WTC11 (cell line): Measurements from ENCODE around the gene MCM7. TPM values are rescaled to one million over a fixed set of nuclear protein-coding genes. Genes with fewer than 3 reads are reported as not detected.

Experiments used
- ATAC-seq: fragments of 200-7000 bp; cut with Tn5 transposase; 2 replicates; pipeline ENCODE4 v1.10.0; 2021; ENCODE audit warnings: mild to moderate bottlenecking, moderate library complexity
- CTCF ChIA-PET: fragments of 300-600 bp; sonication (Branson Sonifier 250); formaldehyde crosslinking; loops from one replicate; lab custom pipeline; 2021; ENCODE audit warnings: antibody characterized with exemption; lab: Charles Lee
- POLR2A ChIA-PET: fragments of 350-600 bp; sonication (Branson Sonifier 250); formaldehyde crosslinking; loops from one replicate; lab custom pipeline; 2021; ENCODE audit warnings: antibody characterized with exemption; lab: Charles Lee
- DNase-seq: peaks from one replicate; pipeline ENCODE4 v3.0.0; 2021; ENCODE audit warnings: low spot score
- H3K27ac Mint-ChIP-seq: 2 replicates; pipeline ENCODE4 v1.8.0; 2021; ENCODE audit warnings: mixed read lengths
- H3K27me3 Mint-ChIP-seq: 2 replicates; pipeline ENCODE4 v1.8.0; 2021; ENCODE audit warnings: low read depth, mild to moderate bottlenecking, moderate library complexity, mixed read lengths
- H3K36me3 Mint-ChIP-seq: 2 replicates; pipeline ENCODE4 v1.8.0; 2021; ENCODE audit warnings: mixed read lengths
- H3K4me1 Mint-ChIP-seq: 2 replicates; pipeline ENCODE4 v1.8.0; 2022; ENCODE audit warnings: mixed read lengths
- H3K4me3 Mint-ChIP-seq: 2 replicates; pipeline ENCODE4 v1.8.0; 2021; ENCODE audit warnings: mild to moderate bottlenecking, moderate library complexity, mixed read lengths
- H3K9me3 Mint-ChIP-seq: 2 replicates; pipeline ENCODE4 v1.8.0; 2021; ENCODE audit warnings: mixed read lengths
- AFF4 ChIP-seq: sonication (generic); formaldehyde crosslinking; IDR thresholded peaks from 2 replicates; pipeline ENCODE4 v1.8.1; 2023; ENCODE audit warnings: mild to moderate bottlenecking, missing genetic modification reagents, borderline replicate concordance
- ATF1 ChIP-seq: sonication (generic); formaldehyde crosslinking; IDR thresholded peaks from 2 replicates; pipeline ENCODE4 v1.8.1; 2023; ENCODE audit warnings: mild to moderate bottlenecking, moderate library complexity, missing genetic modification reagents
- CBFB ChIP-seq: sonication (generic); formaldehyde crosslinking; IDR thresholded peaks from 2 replicates; pipeline ENCODE4 v1.8.1; 2022; ENCODE audit warnings: mild to moderate bottlenecking, low read depth, missing genetic modification reagents
- CREM ChIP-seq: sonication (generic); formaldehyde crosslinking; IDR thresholded peaks from 2 replicates; pipeline ENCODE4 v1.8.1; 2022; ENCODE audit warnings: mild to moderate bottlenecking, missing genetic modification reagents, moderate library complexity
- CTCF ChIP-seq: fragments of 200-600 bp; IDR thresholded peaks from 2 replicates; pipeline ENCODE4 v1.8.0; 2022; ENCODE audit warnings: antibody characterized with exemption
- FOXJ3 ChIP-seq: sonication (generic); formaldehyde crosslinking; IDR thresholded peaks from 2 replicates; pipeline ENCODE4 v1.9.0; 2021; ENCODE audit warnings: missing genetic modification reagents, mild to moderate bottlenecking, borderline replicate concordance
- HMGXB4 ChIP-seq: sonication (generic); formaldehyde crosslinking; IDR thresholded peaks from 2 replicates; pipeline ENCODE4 v1.8.1; 2023; ENCODE audit warnings: mild to moderate bottlenecking, moderate library complexity, missing genetic modification reagents
- KAT7 ChIP-seq: sonication (generic); formaldehyde crosslinking; IDR thresholded peaks from 2 replicates; pipeline ENCODE4 v1.8.1; 2023; ENCODE audit warnings: missing genetic modification reagents, mild to moderate bottlenecking, borderline replicate concordance
- MAX ChIP-seq: sonication (generic); formaldehyde crosslinking; IDR thresholded peaks from 2 replicates; pipeline ENCODE4 v1.8.0; 2022; ENCODE audit warnings: mild to moderate bottlenecking, missing genetic modification reagents
- MXD4 ChIP-seq: fragments of 250-450 bp; sonication (Bioruptor Pico); IDR thresholded peaks from 2 replicates; pipeline ENCODE4 v1.8.0; 2021; ENCODE audit warnings: mild to moderate bottlenecking, moderate library complexity, borderline replicate concordance
- OVOL2 ChIP-seq: fragments of 250-450 bp; sonication (Bioruptor Pico); IDR thresholded peaks from 2 replicates; pipeline ENCODE4 v1.9.0; 2021; ENCODE audit warnings: mild to moderate bottlenecking, borderline replicate concordance
- RELA ChIP-seq: sonication (generic); formaldehyde crosslinking; IDR thresholded peaks from 2 replicates; pipeline ENCODE4 v1.8.1; 2022; ENCODE audit warnings: missing genetic modification reagents, mild to moderate bottlenecking, borderline replicate concordance
- SP1 ChIP-seq: sonication (generic); formaldehyde crosslinking; conservative IDR thresholded peaks from 2 replicates; pipeline ENCODE4 v1.8.1; 2022; ENCODE audit warnings: missing genetic modification reagents
- STAT6 ChIP-seq: sonication (generic); formaldehyde crosslinking; conservative IDR thresholded peaks from 2 replicates; pipeline ENCODE4 v1.8.1; 2023; ENCODE audit warnings: mild to moderate bottlenecking, low read depth, missing genetic modification reagents, moderate library complexity
- ZBTB43 ChIP-seq: sonication (generic); formaldehyde crosslinking; IDR thresholded peaks from 2 replicates; pipeline ENCODE4 v1.8.1; 2023; ENCODE audit warnings: mild to moderate bottlenecking, missing genetic modification reagents
- ZMAT4 ChIP-seq: fragments of 250-450 bp; sonication (Bioruptor Pico); IDR thresholded peaks from 2 replicates; pipeline ENCODE4 v1.9.0; 2021; ENCODE audit warnings: mild to moderate bottlenecking
- ZNF219 ChIP-seq: sonication (generic); formaldehyde crosslinking; IDR thresholded peaks from 2 replicates; pipeline ENCODE4 v1.8.0; 2023; ENCODE audit warnings: missing genetic modification reagents, mild to moderate bottlenecking, borderline replicate concordance
- ZNF263 ChIP-seq: sonication (generic); formaldehyde crosslinking; IDR thresholded peaks from 2 replicates; pipeline ENCODE4 v1.8.1; 2022; ENCODE audit warnings: low read depth, mild to moderate bottlenecking, moderate library complexity, missing genetic modification reagents
- ZNF512 ChIP-seq: sonication (generic); formaldehyde crosslinking; IDR thresholded peaks from 2 replicates; pipeline ENCODE4 v1.8.1; 2022; ENCODE audit warnings: missing genetic modification reagents, borderline replicate concordance
- ZSCAN18 ChIP-seq: fragments of 250-450 bp; sonication (Bioruptor Pico); IDR thresholded peaks from 2 replicates; pipeline ENCODE4 v2.1.2; 2022; ENCODE audit warnings: mild to moderate bottlenecking, moderate library complexity
- total RNA-seq: library from RNA; stranded (reverse); gene quantifications from 3 replicates; pipeline ENCODE4 v1.2.3, GENCODE V29; 2021

MCM7 gene
- total RNA-seq, 1 experiment from 2014 or later = 351 TPM

GRCh38 chr7:100119970-100120732, 19.0 kb upstream of the MCM7 start:
- H3K4me1 Mint-ChIP-seq = peaks cover 18% of the 10 kb centered on the region
- peaks cover 2% of the 10 kb centered on the region; the same call in 1 of the 2 replicates for H3K36me3 Mint-ChIP-seq
- peak; percentile 65 for ATAC-seq
- CTCF ChIA-PET = interaction anchor here (1.6 kb wide), 1 partner anchor 11 kb away, joined by 8 read pairs; no protein-coding TSS in a partner anchor
- H3K9me3 Mint-ChIP-seq = no peaks in the 10 kb centered on the region
- H3K4me3 Mint-ChIP-seq = peak overlapping the region; percentile 98
- POLR2A ChIA-PET = interaction anchor here (1.8 kb wide), 1 partner anchor 18 kb away, joined by 9 read pairs; the partner anchor contains the start of genes AP4M1 and MCM7
- peak overlapping the region; percentile 96 for H3K27ac Mint-ChIP-seq
- H3K27me3 Mint-ChIP-seq = no peaks in the 10 kb centered on the region
- DNase-seq = peak; percentile 65
- TF ChIP-seq ZNF219 (CRISPR knock-in tag) = no peak
- TF ChIP-seq MAX = no peak; the same call in 1 of the 2 replicates
- TF ChIP-seq ATF1 (CRISPR knock-in tag) = peak; percentile 32; the same call in 1 of the 2 replicates
- no peak for TF ChIP-seq ZSCAN18 (CRISPR knock-in tag)
- no peak for TF ChIP-seq CBFB (CRISPR knock-in tag)
- no peak for TF ChIP-seq ZMAT4 (CRISPR knock-in tag)
- no peak for TF ChIP-seq CTCF
- no peak for TF ChIP-seq RELA (CRISPR knock-in tag)
- TF ChIP-seq ZNF263 = no peak
- TF ChIP-seq AFF4 (CRISPR knock-in tag) = no peak
- no peak for TF ChIP-seq KAT7 (CRISPR knock-in tag)
- no peak for TF ChIP-seq HMGXB4 (CRISPR knock-in tag)
- 0 out of 2 replicates have a peak, but pooled peaks have one; percentile 29 for TF ChIP-seq ZBTB43 (CRISPR knock-in tag)
- TF ChIP-seq FOXJ3 = no peak
- no peak for TF ChIP-seq OVOL2 (CRISPR knock-in tag)
- no peak for TF ChIP-seq MXD4 (CRISPR knock-in tag)
- TF ChIP-seq SP1 (CRISPR knock-in tag) = peak; percentile 67
- no peak for TF ChIP-seq ZNF512 (CRISPR knock-in tag)
- TF ChIP-seq STAT6 (CRISPR knock-in tag) = no peak
- no peak for TF ChIP-seq CREM (CRISPR knock-in tag)
